Psoas muscle (tissue), 8 donors: ENCODE results near the gene MTIF2. TPM values are rescaled to one million over a fixed set of nuclear protein-coding genes. Genes with fewer than 3 reads are reported as not detected.
"Not testable (repeated sequence)": the region's sequence is repeated elsewhere in the genome, so short reads cannot be mapped to it uniquely, and the experiment has no call there.

Experiments
- ATAC-seq, 4 donors: fragments of 200-7000 bp; cut with Tn5 transposase; one replicate each; pipeline ENCODE4 v1.9.1; 2020; ENCODE audit warnings: moderate library complexity in 3 of 4, mild to moderate bottlenecking in 2 of 4
- DNase-seq, 2 donors: peaks; one replicate each; pipeline ENCODE4 v3.0.0-alpha.2; 2020
- H3K27ac ChIP-seq: fragments of 200-600 bp; one replicate; pipeline ENCODE4 v1.8.0; 2022
- H3K27me3 ChIP-seq, 3 donors: fragments of 200-600 bp in 1 of 3; one replicate each; pipeline versions ENCODE4 v1.6.1 to v1.8.0; 2013 to 2022; ENCODE audit warnings: low read length in 2 of 3, mild to moderate bottlenecking in 2 of 3, moderate library complexity in 1 of 3; ENCODE audit not compliant: insufficient read depth in 3 of 3
- H3K36me3 ChIP-seq, 2 donors: fragments of 200-600 bp in 1 of 2; one replicate each; pipeline versions ENCODE4 v1.6.1 to v1.8.0; 2013 to 2022; ENCODE audit warnings: low read depth in 1 of 2, mild to moderate bottlenecking in 1 of 2, moderate library complexity in 1 of 2; ENCODE audit not compliant: insufficient read depth in 1 of 2
- H3K4me1 ChIP-seq: fragments of 200-600 bp; one replicate; pipeline ENCODE4 v1.8.0; 2022
- H3K4me3 ChIP-seq: fragments of 200-600 bp; one replicate; pipeline ENCODE4 v1.8.0; 2022; ENCODE audit warnings: mild to moderate bottlenecking
- H3K9me3 ChIP-seq: fragments of 200-600 bp; one replicate; pipeline ENCODE4 v1.8.0; 2022
- WGBS, 3 donors: extraction: QIAGEN DNeasy Blood & Tissue Kit; methylation state at CpG; one replicate each; pipeline versions ENCODE4 v1.1.6 to v1.1.7; 2013; 5-methylcytosine and 5-hydroxymethylcytosine counted together
- intact Hi-C, 2 donors: fragments of 100-400 bp; cut with DNase I; formaldehyde crosslinking; loops; one replicate each; pipeline versions ENCODE4 v1.11.0 to v1.14.2; 2022
- polyA plus RNA-seq, 3 donors: library from polyadenylated mRNA; stranded (reverse); fragments of 200-250 nt; gene quantifications; one replicate each; pipeline ENCODE4 v1.2.3, GENCODE V29; 2013
- total RNA-seq, 4 donors: library from RNA; stranded (reverse); fragmentation: NEBNext Ultra II Directional in 2 of 4; extraction: Animal tissue kit (Norgen Biotek cat#: 25700) in 2 of 4; gene quantifications; one replicate each; pipeline versions ENCODE4 v1.2.1 to v1.2.4, GENCODE V29; 2021 to 2023
- TF ChIP-seq, protein P1 (sequence below): fragments of 200-600 bp; IDR thresholded peaks from one replicate; pipeline ENCODE4 v1.8.0; 2022; ENCODE audit warnings: antibody characterized with exemption
- donor health status: healthy with polysubstance abuse.
- donor health status: DM: no; HTN: no; CAD: no; lungs with moderate emphysema.
- donor health status: Bipolar disorder and iron deficiency.
- donor health status: healthy.
- donor health status: DM: yes; HTN: yes; CAD: no.
- donor health status: DM: no; HTN: no; CAD: no.
- donor health status: DM: no; HTN: no; CAD: no.
- donor health status: DM: yes; HTN: yes; CAD: no.

MTIF2 gene
- total and polyA plus RNA-seq, 7 donors, result 31.8 to 64.6 (median 39.5) TPM

DNA sequence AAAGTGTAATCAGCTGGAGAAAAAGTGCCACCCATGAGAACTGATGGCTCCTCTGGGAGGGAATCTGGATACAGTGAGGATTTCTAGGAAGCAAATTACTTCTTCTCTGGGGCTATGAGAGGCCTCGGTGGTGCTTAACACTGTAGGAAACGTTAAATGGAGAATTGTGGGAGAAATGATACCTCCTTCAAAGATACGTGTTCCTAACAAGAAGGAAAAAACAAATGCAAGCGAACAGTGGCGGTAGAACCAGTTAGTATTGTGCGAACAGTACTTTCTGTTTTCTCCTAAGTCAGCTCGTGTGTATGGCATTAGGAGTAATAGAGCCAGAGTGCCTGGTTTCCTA is 587 bp upstream of the MTIF2 start:
- WGBS, 3 donors, result 37 to 49% (median 41%) methylated on average over 7 of the region's 7 CpGs
- intact Hi-C loops, result loop anchor here (2.0 to 5.0 kb wide), 3 partner anchors 37 to 163 kb away; partner anchors contain the start of genes CLHC1 (in 2 of the 2) and RPS27A (in 2 of the 2)

DNA sequence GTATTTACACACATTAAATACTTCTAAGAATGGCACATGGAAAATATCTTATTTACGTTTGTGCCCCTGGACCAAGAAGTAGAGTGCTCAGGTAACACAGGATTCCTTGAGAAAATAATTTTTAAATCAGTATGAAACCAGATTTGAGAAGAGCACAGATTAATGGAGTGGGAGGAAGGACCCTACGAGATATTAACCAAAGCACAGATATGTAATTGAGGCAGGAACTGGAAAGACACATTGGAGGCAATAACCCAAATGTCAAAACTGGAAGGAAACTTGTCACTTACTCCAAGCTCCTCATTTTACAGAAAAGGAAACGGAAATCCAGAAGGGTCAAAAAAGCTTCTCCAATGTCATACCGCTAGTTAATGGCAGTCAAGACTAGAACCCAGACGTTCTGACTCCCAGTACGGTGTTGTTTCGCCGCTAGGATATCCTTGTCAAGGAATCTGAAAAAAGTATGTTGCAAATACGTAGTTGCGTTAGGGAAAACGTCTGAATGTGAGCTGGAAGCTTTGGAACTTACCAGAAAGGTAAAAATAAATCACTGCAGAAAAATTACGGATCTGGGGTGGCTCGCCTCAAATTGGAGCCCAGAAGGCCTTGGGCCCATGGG is 634 bp downstream of the MTIF2 start:
- DNase-seq (no peak), ATAC-seq (peak in 2 of 4 donors; percentile 22 to 41)
- peak overlapping the region; percentile 89 for H3K4me3 ChIP-seq
- 13 to 18% (median 14%) methylated on average over 13 of the region's 13 CpGs for WGBS, 3 donors
- H3K4me1 ChIP-seq, result peaks cover 13% of the 10 kb centered on the region
- peak overlapping the region; percentile 92 for H3K27ac ChIP-seq
- H3K27me3 ChIP-seq, result no peaks in the 10 kb centered on the region
- peaks cover 4 to 41% of the 10 kb centered on the region in 2 donors for H3K36me3 ChIP-seq
- no peaks in the 10 kb centered on the region for H3K9me3 ChIP-seq
- TF ChIP-seq, protein P1, sequence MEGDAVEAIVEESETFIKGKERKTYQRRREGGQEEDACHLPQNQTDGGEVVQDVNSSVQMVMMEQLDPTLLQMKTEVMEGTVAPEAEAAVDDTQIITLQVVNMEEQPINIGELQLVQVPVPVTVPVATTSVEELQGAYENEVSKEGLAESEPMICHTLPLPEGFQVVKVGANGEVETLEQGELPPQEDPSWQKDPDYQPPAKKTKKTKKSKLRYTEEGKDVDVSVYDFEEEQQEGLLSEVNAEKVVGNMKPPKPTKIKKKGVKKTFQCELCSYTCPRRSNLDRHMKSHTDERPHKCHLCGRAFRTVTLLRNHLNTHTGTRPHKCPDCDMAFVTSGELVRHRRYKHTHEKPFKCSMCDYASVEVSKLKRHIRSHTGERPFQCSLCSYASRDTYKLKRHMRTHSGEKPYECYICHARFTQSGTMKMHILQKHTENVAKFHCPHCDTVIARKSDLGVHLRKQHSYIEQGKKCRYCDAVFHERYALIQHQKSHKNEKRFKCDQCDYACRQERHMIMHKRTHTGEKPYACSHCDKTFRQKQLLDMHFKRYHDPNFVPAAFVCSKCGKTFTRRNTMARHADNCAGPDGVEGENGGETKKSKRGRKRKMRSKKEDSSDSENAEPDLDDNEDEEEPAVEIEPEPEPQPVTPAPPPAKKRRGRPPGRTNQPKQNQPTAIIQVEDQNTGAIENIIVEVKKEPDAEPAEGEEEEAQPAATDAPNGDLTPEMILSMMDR, result no peak
- intact Hi-C loops, result loop anchor here (2.0 to 5.0 kb wide), 3 partner anchors 36 to 164 kb away; partner anchors contain the start of genes CLHC1 (in 2 of the 2) and RPS27A (in 2 of the 2)

More for the DNA sequence above, 587 bp upstream of the MTIF2 start:
- Histone ChIP-seq H3K27me3 (no peaks in the 10 kb centered on the region), H3K36me3 (peaks cover 2 to 29% of the 10 kb centered on the region in 2 donors), H3K4me1 (peaks cover 13% of the 10 kb centered on the region), H3K9me3 (no peaks in the 10 kb centered on the region), H3K4me3 (peak overlapping the region; percentile 89), H3K27ac (peak overlapping the region; percentile 92)
- DNase-seq (no peak), ATAC-seq (peak in 2 of 4 donors; percentile 10 to 39)
- TF ChIP-seq, protein P1, result no peak

DNA sequence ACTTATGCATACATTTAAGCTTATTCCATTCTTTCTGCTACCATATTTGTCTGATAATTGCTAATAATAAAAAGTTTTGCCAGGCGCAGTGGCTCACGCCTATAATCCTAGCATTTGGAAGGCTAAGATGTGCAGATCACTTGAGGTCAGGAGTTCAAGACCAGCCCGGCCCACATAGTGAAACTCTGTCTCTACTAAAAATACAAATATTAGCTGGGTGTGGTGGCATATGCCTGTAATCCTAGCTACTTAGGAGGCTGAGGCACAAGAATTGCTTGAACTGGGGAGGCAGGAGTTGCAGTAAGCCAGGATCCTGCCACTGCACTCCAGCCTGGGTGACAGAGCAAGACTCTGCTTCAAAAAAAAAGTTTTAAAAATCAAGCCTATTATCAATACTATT is 9.4 kb downstream of the MTIF2 start:
- ATAC-seq, H3K27ac ChIP-seq, H3K4me1 ChIP-seq, H3K4me3 ChIP-seq, DNase-seq, H3K9me3 ChIP-seq, H3K27me3 ChIP-seq: not testable (repeated sequence)
- 74 to 92% (median 90%) methylated on average over 3 of the region's 3 CpGs for WGBS, 3 donors
- intact Hi-C loops, result loop anchor here in 1 of 2 donors (10.0 kb wide), 1 partner anchor 1335 kb away; no protein-coding TSS in a partner anchor
- peaks cover 4 to 97% of the 10 kb centered on the region in 2 donors for H3K36me3 ChIP-seq

DNA sequence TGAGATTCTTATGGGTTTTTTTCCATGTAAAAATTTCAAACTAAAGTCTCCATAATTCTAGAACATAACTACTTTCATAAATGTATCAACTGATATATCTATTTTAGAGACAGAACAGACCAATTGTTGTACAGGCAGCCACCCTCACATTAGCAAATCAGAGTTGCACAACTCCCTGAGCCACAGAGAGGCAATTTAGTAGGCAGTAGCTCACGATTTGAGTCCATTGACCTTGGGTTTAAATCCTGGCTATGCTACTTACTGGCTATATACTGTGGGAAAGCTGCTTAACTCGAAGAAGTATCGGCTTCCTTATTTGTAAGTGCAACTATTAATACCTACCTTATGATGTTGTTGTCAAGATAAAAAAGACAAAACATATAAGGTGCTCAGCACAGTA is 16.2 kb downstream of the MTIF2 start:
- H3K4me1 ChIP-seq, result no peaks in the 10 kb centered on the region
- no peaks in the 10 kb centered on the region for H3K9me3 ChIP-seq
- TF ChIP-seq, protein P1, result no peak
- intact Hi-C loops, result loop anchor here in 1 of 2 donors (10.0 kb wide), 1 partner anchor 1328 kb away; no protein-coding TSS in a partner anchor
- ATAC-seq, result no peak
- 85 to 89% (median 89%) methylated on average over 3 of the region's 3 CpGs for WGBS, 3 donors
- peaks cover 3 to 96% of the 10 kb centered on the region in 2 donors for H3K36me3 ChIP-seq
- H3K4me3 ChIP-seq, result no peak overlapping the region
- H3K27me3 ChIP-seq, result no peaks in the 10 kb centered on the region
- H3K27ac ChIP-seq, result no peak overlapping the region
- no peak for DNase-seq

DNA sequence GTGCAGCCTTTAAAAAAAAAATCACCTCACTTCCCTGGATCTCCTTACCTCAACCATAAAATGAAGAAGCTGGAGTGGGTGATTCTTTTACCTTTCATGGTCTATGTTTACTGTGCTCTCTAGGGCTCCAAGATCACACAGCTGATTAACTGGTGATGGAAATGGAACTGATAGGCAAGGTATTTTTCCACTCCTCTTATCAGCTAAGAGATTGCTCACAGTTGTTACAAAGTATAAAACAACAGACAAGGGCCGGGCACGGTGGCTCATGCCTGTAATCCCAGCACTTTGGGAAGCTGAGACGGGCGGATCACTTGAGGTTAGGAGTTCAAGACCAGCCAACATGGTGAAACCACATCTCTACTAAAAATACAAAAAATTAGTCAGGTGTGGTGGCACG is 22.0 kb downstream of the MTIF2 start:
- DNase-seq (no peak), ATAC-seq (no peak)
- Histone ChIP-seq H3K27ac (no peak overlapping the region), H3K4me3 (no peak overlapping the region), H3K36me3 (peaks cover 6 to 99% of the 10 kb centered on the region in 2 donors), H3K27me3 (no peaks in the 10 kb centered on the region), H3K9me3 (no peaks in the 10 kb centered on the region), H3K4me1 (no peaks in the 10 kb centered on the region)
- TF ChIP-seq, protein P1, result no peak
- WGBS, 3 donors, result 85 to 94% (median 90%) methylated on average over 5 of the region's 5 CpGs
- intact Hi-C loops, result no loop called here
